HepG2 (cell line): Measurements from ENCODE around the gene ELAVL3. TPM values are rescaled to one million over a fixed set of nuclear protein-coding genes. Genes with fewer than 3 reads are reported as not detected.
A peak's percentile ranks its signal among the peaks of the same experiment; 100 is the strongest.

Source experiments
- ATAC-seq: fragments of 200-7000 bp; cut with Tn5 transposase; 3 replicates; pipeline ENCODE4 v1.9.1; 2020; ENCODE audit warnings: mild to moderate bottlenecking, moderate library complexity
- BruUV-seq: library from RNA; stranded (reverse); fragments of 400-500 nt; replicated peaks from 2 replicates; lab custom pipeline; 2021; lab: Mats Ljungman, UMichigan
- CTCF ChIA-PET: fragments of 300-600 bp; formaldehyde crosslinking; extraction: SDS; loops from one replicate; lab custom pipeline; 2021; ENCODE audit warnings: low total read pairs, inconsistent platforms, low intra/inter-chr PET ratio; lab: Yijun Ruan, JAX
- POLR2A ChIA-PET: fragments of 350-600 bp; sonication (Branson Sonifier 250); formaldehyde crosslinking; loops from one replicate; lab custom pipeline; 2020; ENCODE audit warnings: antibody characterized with exemption, inconsistent platforms; lab: Yijun Ruan, JAX
- DNase-seq: peaks from one replicate; pipeline ENCODE4 v3.0.0-alpha.2; 2015; ENCODE audit warnings: low spot score
- FAIRE-seq: peaks from 3 replicates; lab custom pipeline; 2011; peaks lifted over from hg19 to GRCh38; lab: Jason Lieb, UNC
- H2AFZ ChIP-seq: one replicate; pipeline ENCODE4 v1.6.1; 2011; ENCODE audit warnings: low read length, inconsistent platforms
- H3K27ac ChIP-seq: fragments of 300-600 bp; 3 replicates; pipeline ENCODE4 v1.8.0; 2011; ENCODE audit warnings: mixed run types, mild to moderate bottlenecking, mixed read lengths, low read length, inconsistent platforms; ENCODE audit not compliant: insufficient read depth; ENCODE audit errors: extremely low read length
- H3K27me3 ChIP-seq, 2 experiments: fragments of 200-600 bp in 1 of 2; 2 replicates in 1 of 2; 3 replicates in 1 of 2; pipeline versions ENCODE4 v1.6.0 to v1.8.0; 2011; ENCODE audit warnings: low read length in 2 of 2, mild to moderate bottlenecking in 2 of 2, moderate library complexity in 2 of 2, inconsistent platforms in 1 of 2; ENCODE audit not compliant: insufficient read depth in 2 of 2, control insufficient read depth in 1 of 2
- H3K36me3 ChIP-seq, 2 experiments: fragments of 200-600 bp in 1 of 2; replicated peaks in 1 of 2; 2 replicates in 1 of 2; 3 replicates in 1 of 2; pipeline versions ENCODE4 v1.5.1 to v1.8.0; 2011; ENCODE audit warnings: low read length in 2 of 2, inconsistent platforms in 1 of 2; ENCODE audit not compliant: insufficient read depth in 2 of 2, control insufficient read depth in 1 of 2
- H3K4me1 ChIP-seq: 2 replicates; pipeline ENCODE4 v1.5.1; 2012; ENCODE audit warnings: low read length, inconsistent platforms; ENCODE audit not compliant: insufficient read depth
- H3K4me2 ChIP-seq: 2 replicates; pipeline ENCODE4 v1.6.0; 2011; ENCODE audit warnings: low read depth, low read length, inconsistent platforms
- H3K4me3 ChIP-seq, 3 experiments: fragments of 200-600 bp in 1 of 3; sonication (generic), shearing (Covaris generic) in 1 of 3; replicated peaks in 1 of 3; 2 replicates each; pipeline ENCODE4 v1.5.1; 2011 to 2016; ENCODE audit warnings: low read length in 3 of 3, inconsistent platforms in 2 of 3, low read depth in 2 of 3, mild to moderate bottlenecking in 2 of 3, control low read depth in 1 of 3, mixed read lengths in 1 of 3; ENCODE audit not compliant: insufficient read depth in 1 of 3
- H3K79me2 ChIP-seq: one replicate; pipeline ENCODE4 v1.6.1; 2011; ENCODE audit warnings: low read length, inconsistent platforms; ENCODE audit not compliant: insufficient read depth
- H3K9ac ChIP-seq: 2 replicates; pipeline ENCODE4 v1.6.0; 2011; ENCODE audit warnings: mild to moderate bottlenecking, low read depth, low read length, inconsistent platforms; ENCODE audit not compliant: insufficient read depth
- H3K9me3 ChIP-seq: 2 replicates; pipeline ENCODE4 v1.5.1; 2012; ENCODE audit warnings: mild to moderate bottlenecking, low read length
- H4K20me1 ChIP-seq: 2 replicates; pipeline ENCODE4 v1.6.0; 2011; ENCODE audit warnings: inconsistent platforms, mild to moderate bottlenecking, low read length, moderate library complexity; ENCODE audit not compliant: insufficient read depth
- CREB1 ChIP-seq, 2 experiments: fragments of 450-650 bp in 1 of 2; IDR thresholded peaks; 2 replicates each; pipeline ENCODE4 v1.6.1; 2016 to 2017; ENCODE audit warnings: control low read depth in 1 of 2, mild to moderate bottlenecking in 1 of 2, missing compliant biosample characterization in 1 of 2, missing genetic modification characterization in 1 of 2
- FOXA1 ChIP-seq, 2 experiments: fragments of 450-650 bp in 1 of 2; sonication (generic) in 1 of 2; formaldehyde crosslinking in 1 of 2; IDR thresholded peaks; 2 replicates each; pipeline versions ENCODE4 v1.4.0 to v1.6.1; 2016 to 2020; ENCODE audit warnings: missing genetic modification reagents in 1 of 2
- HMGA1 ChIP-seq: sonication (generic); formaldehyde crosslinking; conservative IDR thresholded peaks from 2 replicates; pipeline ENCODE4 v1.4.0; 2020; ENCODE audit warnings: missing genetic modification reagents
- MIXL1 ChIP-seq: IDR thresholded peaks from 2 replicates; pipeline ENCODE4 v1.6.1; 2016
- NCOA1 ChIP-seq: sonication (generic); formaldehyde crosslinking; IDR thresholded peaks from 2 replicates; pipeline ENCODE4 v1.9.0; 2021; ENCODE audit warnings: missing genetic modification reagents
- NFYC ChIP-seq: IDR thresholded peaks from 2 replicates; pipeline ENCODE4 v1.6.1; 2016; ENCODE audit warnings: missing genetic modification reagents, missing compliant biosample characterization
- PHF21A ChIP-seq: sonication (generic); formaldehyde crosslinking; IDR thresholded peaks from 2 replicates; pipeline ENCODE4 v1.5.0; 2020; ENCODE audit warnings: mild to moderate bottlenecking, missing genetic modification reagents
- PLRG1 ChIP-seq: fragments of 450-650 bp; conservative IDR thresholded peaks from 2 replicates; pipeline ENCODE4 v1.6.1; 2016
- TSC22D2 ChIP-seq: sonication (generic); formaldehyde crosslinking; IDR thresholded peaks from 2 replicates; pipeline ENCODE4 v1.5.1; 2020; ENCODE audit warnings: missing genetic modification reagents, mild to moderate bottlenecking, borderline replicate concordance
- ZBTB21 ChIP-seq: sonication (generic); formaldehyde crosslinking; IDR thresholded peaks from 2 replicates; pipeline ENCODE4 v1.4.0; 2020; ENCODE audit warnings: missing genetic modification reagents
- ZNF333 ChIP-seq: sonication (generic); formaldehyde crosslinking; IDR thresholded peaks from 2 replicates; pipeline ENCODE4 v1.4.0; 2020; ENCODE audit warnings: mild to moderate bottlenecking, missing genetic modification reagents, borderline replicate concordance
- ZNF547 ChIP-seq: sonication (generic); formaldehyde crosslinking; IDR thresholded peaks from 2 replicates; pipeline ENCODE4 v1.5.1; 2020; ENCODE audit warnings: mild to moderate bottlenecking, missing genetic modification reagents
- ZNF577 ChIP-seq: sonication (generic); formaldehyde crosslinking; IDR thresholded peaks from 2 replicates; pipeline ENCODE4 v1.4.0; 2020; ENCODE audit warnings: mild to moderate bottlenecking, low read depth, missing genetic modification reagents, borderline replicate concordance
- WGBS: methylation state at CpG from one replicate; pipeline ENCODE4 v1.1.6; 2017; ENCODE audit warnings: low lambda C conversion rate; 5-methylcytosine and 5-hydroxymethylcytosine counted together
- in situ Hi-C: cut with HindIII; loops from 2 replicates; pipeline ENCODE4 v1.10.0; 2017; ENCODE audit warnings: low pct_unique_long_range_greater_than_20kb; ENCODE audit not compliant: extremely low pct_ligation_motif_present
- intact Hi-C: fragments of 100-400 bp; cut with micrococcal nuclease; formaldehyde crosslinking; loops from one replicate; pipeline ENCODE4 v1.10.0; 2022; ENCODE audit not compliant: unreplicated experiment
- polyA plus RNA-seq, 8 experiments: library from polyadenylated mRNA; depleted of rRNA in 3 of 8; stranded (reverse) in 7 of 8; unstranded in 1 of 8; fragments of >200 nt; fragmentation: Illumina TruSeq in 4 of 8; extraction: Trizol in 4 of 8; gene quantifications; 2 replicates each; pipeline versions ENCODE4 v1.2.1 to v1.2.3, GENCODE V29; 2011 to 2016; ENCODE audit warnings: low read depth in 4 of 8, missing spikeins in 1 of 8, mixed read lengths in 1 of 8; ENCODE audit not compliant: insufficient read depth in 1 of 8
- total RNA-seq, 5 experiments: library from RNA; depleted of rRNA; stranded (reverse); fragments of >200 nt; fragmentation: Illumina TruSeq; extraction: Trizol; gene quantifications; 2 replicates each; pipeline ENCODE4 v1.2.3, GENCODE V29; 2016; ENCODE audit warnings: low read depth in 1 of 5
- TF ChIP-seq, protein P1 (sequence below): sonication (generic); formaldehyde crosslinking; IDR thresholded peaks from 2 replicates; pipeline ENCODE4 v1.9.0; 2021; ENCODE audit warnings: mild to moderate bottlenecking, missing genetic modification reagents

Gene ELAVL3
- total and polyA plus RNA-seq, 2 of the 13 experiments (the other 11 are each of a cell fraction or from before 2014, with no cell fraction given) = 0.03 TPM; not detected in 1

DNA sequence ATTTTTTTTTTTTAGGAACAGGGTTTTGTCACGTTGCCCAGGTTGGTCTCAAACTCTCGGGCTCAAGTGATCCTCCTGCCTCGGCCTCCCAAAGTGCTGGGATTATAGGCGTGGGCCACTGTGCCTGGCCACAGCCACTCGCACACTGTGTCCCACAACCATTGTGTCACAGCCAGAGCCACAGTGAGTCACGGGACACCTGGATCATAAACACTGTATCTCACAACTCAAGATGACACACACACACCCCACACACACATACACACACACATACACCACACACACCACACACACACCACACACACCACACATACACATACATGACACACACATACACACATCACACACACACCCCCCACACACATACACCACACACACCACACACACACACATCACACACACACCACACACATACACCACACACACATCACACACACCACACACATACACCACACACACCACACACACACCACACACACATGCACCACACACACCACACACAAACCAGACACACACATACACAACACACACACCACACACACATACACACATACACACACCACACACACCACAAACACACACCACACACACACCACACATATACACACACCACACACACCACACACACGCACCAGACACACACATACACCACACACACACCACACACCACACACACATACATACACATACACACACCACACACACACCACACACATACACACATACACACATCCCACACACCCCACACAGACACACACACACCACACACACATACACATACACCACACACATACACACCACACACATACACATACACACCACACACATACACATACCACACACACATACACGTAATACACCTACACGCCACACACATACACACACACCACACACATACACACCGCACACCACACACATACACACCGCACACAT lies 16.2 kb downstream of the ELAVL3 start:
- BruUV-seq = no TSS peak
- 49% methylated on average over 11 of the region's 11 CpGs for WGBS
- ChIA-PET POLR2A (no interaction called here), CTCF (no interaction called here)
- intact Hi-C loops (no loop called here), in situ Hi-C loops (no loop called here)
- no peaks in the 10 kb centered on the region for H3K4me1 ChIP-seq
- H3K4me3 ChIP-seq = no peak overlapping the region
- no peak for DNase-seq
- no peak for TF ChIP-seq TSC22D2 (CRISPR knock-in tag)
- TF ChIP-seq PHF21A (CRISPR knock-in tag) = no peak
- no peak for TF ChIP-seq ZNF333 (CRISPR knock-in tag)
- TF ChIP-seq CREB1 (IDR thresholded peaks at IDR 0.05) = peak; percentile 43; the same call in 1 of the 2 replicates
- no peak for TF ChIP-seq CREB1 (CRISPR knock-in tag; IDR thresholded peaks at IDR 0.05)
- peak; percentile 9; the same call in 1 of the 2 replicates for TF ChIP-seq FOXA1 (IDR thresholded peaks at IDR 0.05)
- no peak for TF ChIP-seq FOXA1 (CRISPR knock-in tag; IDR thresholded peaks at IDR 0.05)
- no peak for TF ChIP-seq NCOA1 (CRISPR knock-in tag)
- no peak for TF ChIP-seq ZBTB21 (CRISPR knock-in tag)
- no peak for TF ChIP-seq MIXL1 (CRISPR knock-in tag)
- TF ChIP-seq ZNF577 = no peak
- TF ChIP-seq PLRG1 = no peak
- TF ChIP-seq, protein P1, sequence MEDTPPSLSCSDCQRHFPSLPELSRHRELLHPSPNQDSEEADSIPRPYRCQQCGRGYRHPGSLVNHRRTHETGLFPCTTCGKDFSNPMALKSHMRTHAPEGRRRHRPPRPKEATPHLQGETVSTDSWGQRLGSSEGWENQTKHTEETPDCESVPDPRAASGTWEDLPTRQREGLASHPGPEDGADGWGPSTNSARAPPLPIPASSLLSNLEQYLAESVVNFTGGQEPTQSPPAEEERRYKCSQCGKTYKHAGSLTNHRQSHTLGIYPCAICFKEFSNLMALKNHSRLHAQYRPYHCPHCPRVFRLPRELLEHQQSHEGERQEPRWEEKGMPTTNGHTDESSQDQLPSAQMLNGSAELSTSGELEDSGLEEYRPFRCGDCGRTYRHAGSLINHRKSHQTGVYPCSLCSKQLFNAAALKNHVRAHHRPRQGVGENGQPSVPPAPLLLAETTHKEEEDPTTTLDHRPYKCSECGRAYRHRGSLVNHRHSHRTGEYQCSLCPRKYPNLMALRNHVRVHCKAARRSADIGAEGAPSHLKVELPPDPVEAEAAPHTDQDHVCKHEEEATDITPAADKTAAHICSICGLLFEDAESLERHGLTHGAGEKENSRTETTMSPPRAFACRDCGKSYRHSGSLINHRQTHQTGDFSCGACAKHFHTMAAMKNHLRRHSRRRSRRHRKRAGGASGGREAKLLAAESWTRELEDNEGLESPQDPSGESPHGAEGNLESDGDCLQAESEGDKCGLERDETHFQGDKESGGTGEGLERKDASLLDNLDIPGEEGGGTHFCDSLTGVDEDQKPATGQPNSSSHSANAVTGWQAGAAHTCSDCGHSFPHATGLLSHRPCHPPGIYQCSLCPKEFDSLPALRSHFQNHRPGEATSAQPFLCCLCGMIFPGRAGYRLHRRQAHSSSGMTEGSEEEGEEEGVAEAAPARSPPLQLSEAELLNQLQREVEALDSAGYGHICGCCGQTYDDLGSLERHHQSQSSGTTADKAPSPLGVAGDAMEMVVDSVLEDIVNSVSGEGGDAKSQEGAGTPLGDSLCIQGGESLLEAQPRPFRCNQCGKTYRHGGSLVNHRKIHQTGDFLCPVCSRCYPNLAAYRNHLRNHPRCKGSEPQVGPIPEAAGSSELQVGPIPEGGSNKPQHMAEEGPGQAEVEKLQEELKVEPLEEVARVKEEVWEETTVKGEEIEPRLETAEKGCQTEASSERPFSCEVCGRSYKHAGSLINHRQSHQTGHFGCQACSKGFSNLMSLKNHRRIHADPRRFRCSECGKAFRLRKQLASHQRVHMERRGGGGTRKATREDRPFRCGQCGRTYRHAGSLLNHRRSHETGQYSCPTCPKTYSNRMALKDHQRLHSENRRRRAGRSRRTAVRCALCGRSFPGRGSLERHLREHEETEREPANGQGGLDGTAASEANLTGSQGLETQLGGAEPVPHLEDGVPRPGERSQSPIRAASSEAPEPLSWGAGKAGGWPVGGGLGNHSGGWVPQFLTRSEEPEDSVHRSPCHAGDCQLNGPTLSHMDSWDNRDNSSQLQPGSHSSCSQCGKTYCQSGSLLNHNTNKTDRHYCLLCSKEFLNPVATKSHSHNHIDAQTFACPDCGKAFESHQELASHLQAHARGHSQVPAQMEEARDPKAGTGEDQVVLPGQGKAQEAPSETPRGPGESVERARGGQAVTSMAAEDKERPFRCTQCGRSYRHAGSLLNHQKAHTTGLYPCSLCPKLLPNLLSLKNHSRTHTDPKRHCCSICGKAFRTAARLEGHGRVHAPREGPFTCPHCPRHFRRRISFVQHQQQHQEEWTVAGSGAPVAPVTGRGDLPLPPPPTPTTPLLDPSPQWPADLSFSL = peak; percentile 87
- no peak for TF ChIP-seq ZNF547 (CRISPR knock-in tag)
- TF ChIP-seq NFYC (CRISPR knock-in tag) = no peak
- TF ChIP-seq HMGA1 (CRISPR knock-in tag) = no peak
- H3K36me3 ChIP-seq = no peaks in the 10 kb centered on the region
- H3K27ac ChIP-seq = no peak overlapping the region
- H3K27me3 ChIP-seq = no peaks in the 10 kb centered on the region
- no peak overlapping the region for H3K9ac ChIP-seq
- H2AFZ ChIP-seq = no peak overlapping the region
- H3K4me2 ChIP-seq = no peak overlapping the region
- H3K79me2 ChIP-seq = no peaks in the 10 kb centered on the region
- H3K9me3 ChIP-seq = no peaks in the 10 kb centered on the region
- no peak for ATAC-seq
- H4K20me1 ChIP-seq = no peaks in the 10 kb centered on the region
- peak; percentile 93 for FAIRE-seq
